ENCODE data around the gene NUDT16.

NUDT16 gene

GRCh38 chr3:131394400-131394799 lies 12.8 kb downstream of the NUDT16 start:
- in situ Hi-C loops (cut with HindIII; ENCODE audit: low pct_unique_long_range_greater_than_20kb, low sequenced_read_pairs), result no loop called here
- DNase-seq (ENCODE audit: low read depth in 1 of 2, low spot score in 1 of 2), result no peak
- TF ChIP-seq JUND (IDR thresholded peaks at IDR 0.05; ENCODE audit: low read depth), result no peak

- DNase-seq (ENCODE audit: low read depth in 1 of 2, low spot score in 1 of 2), result no peak
- no peak for TF ChIP-seq JUND (IDR thresholded peaks at IDR 0.05; ENCODE audit: low read depth)
- in situ Hi-C loops (cut with HindIII; ENCODE audit: low pct_unique_long_range_greater_than_20kb, low sequenced_read_pairs), result no loop called here
These were observed 14.6 kb downstream of the NUDT16 start for GRCh38 chr3:131396170-131396569.

GRCh38 chr3:131397889-131398288 lies 16.3 kb downstream of the NUDT16 start:
- TF ChIP-seq JUND (IDR thresholded peaks at IDR 0.05; ENCODE audit: low read depth), result no peak
- DNase-seq (ENCODE audit: low read depth in 1 of 2, low spot score in 1 of 2), result no peak
- in situ Hi-C loops (cut with HindIII; ENCODE audit: low pct_unique_long_range_greater_than_20kb, low sequenced_read_pairs), result no loop called here

- no peak for TF ChIP-seq JUND (IDR thresholded peaks at IDR 0.05; ENCODE audit: low read depth)
- in situ Hi-C loops (cut with HindIII; ENCODE audit: low pct_unique_long_range_greater_than_20kb, low sequenced_read_pairs), result no loop called here
- DNase-seq (ENCODE audit: low read depth in 1 of 2, low spot score in 1 of 2), result no peak
These were observed 20.4 kb downstream of the NUDT16 start for GRCh38 chr3:131401978-131402377.

GRCh38 chr3:131402391-131403039 lies 20.9 kb downstream of the NUDT16 start:
- no peak for TF ChIP-seq JUND (IDR thresholded peaks at IDR 0.05; ENCODE audit: low read depth)
- no peak for DNase-seq (ENCODE audit: low read depth in 1 of 2, low spot score in 1 of 2)
- in situ Hi-C loops (cut with HindIII; ENCODE audit: low pct_unique_long_range_greater_than_20kb, low sequenced_read_pairs), result no loop called here

GRCh38 chr3:131403216-131403895 lies 21.8 kb downstream of the NUDT16 start:
- no peak for DNase-seq (ENCODE audit: low read depth in 1 of 2, low spot score in 1 of 2)
- in situ Hi-C loops (cut with HindIII; ENCODE audit: low pct_unique_long_range_greater_than_20kb, low sequenced_read_pairs), result no loop called here
- no peak for TF ChIP-seq JUND (IDR thresholded peaks at IDR 0.05; ENCODE audit: low read depth)

- DNase-seq (ENCODE audit: low read depth in 1 of 2, low spot score in 1 of 2), result no peak
- in situ Hi-C loops (cut with HindIII; ENCODE audit: low pct_unique_long_range_greater_than_20kb, low sequenced_read_pairs), result no loop called here
- no peak for TF ChIP-seq JUND (IDR thresholded peaks at IDR 0.05; ENCODE audit: low read depth)
These were observed 23.8 kb downstream of the NUDT16 start for GRCh38 chr3:131405411-131405810.

GRCh38 chr3:131406274-131406673 lies 24.7 kb downstream of the NUDT16 start:
- TF ChIP-seq JUND (IDR thresholded peaks at IDR 0.05; ENCODE audit: low read depth), result no peak
- in situ Hi-C loops (cut with HindIII; ENCODE audit: low pct_unique_long_range_greater_than_20kb, low sequenced_read_pairs), result no loop called here
- no peak for DNase-seq (ENCODE audit: low read depth in 1 of 2, low spot score in 1 of 2)

- TF ChIP-seq JUND (IDR thresholded peaks at IDR 0.05; ENCODE audit: low read depth), result no peak
- DNase-seq (ENCODE audit: low read depth in 1 of 2, low spot score in 1 of 2), result no peak
- in situ Hi-C loops (cut with HindIII; ENCODE audit: low pct_unique_long_range_greater_than_20kb, low sequenced_read_pairs), result no loop called here
These were observed 36.2 kb downstream of the NUDT16 start for GRCh38 chr3:131417751-131418150.

GRCh38 chr3:131421301-131421700 lies 39.7 kb downstream of the NUDT16 start:
- in situ Hi-C loops (cut with HindIII; ENCODE audit: low pct_unique_long_range_greater_than_20kb, low sequenced_read_pairs), result no loop called here
- no peak for TF ChIP-seq JUND (IDR thresholded peaks at IDR 0.05; ENCODE audit: low read depth)
- DNase-seq (ENCODE audit: low read depth in 1 of 2, low spot score in 1 of 2), result no peak

- in situ Hi-C loops (cut with HindIII; ENCODE audit: low pct_unique_long_range_greater_than_20kb, low sequenced_read_pairs), result no loop called here
- TF ChIP-seq JUND (IDR thresholded peaks at IDR 0.05; ENCODE audit: low read depth), result no peak
- DNase-seq (ENCODE audit: low read depth in 1 of 2, low spot score in 1 of 2), result no peak
These were observed 40.5 kb downstream of the NUDT16 start for GRCh38 chr3:131421957-131422498.

- TF ChIP-seq JUND (IDR thresholded peaks at IDR 0.05; ENCODE audit: low read depth), result no peak
These were observed 45.7 kb downstream of the NUDT16 start for GRCh38 chr3:131427226-131427625.

GRCh38 chr3:131431754-131432153 lies 50.2 kb downstream of the NUDT16 start:
- in situ Hi-C loops (cut with HindIII; ENCODE audit: low pct_unique_long_range_greater_than_20kb, low sequenced_read_pairs), result no loop called here
- no peak for TF ChIP-seq JUND (IDR thresholded peaks at IDR 0.05; ENCODE audit: low read depth)
- DNase-seq (ENCODE audit: low read depth in 1 of 2, low spot score in 1 of 2), result no peak

More at GRCh38 chr3:131427226-131427625, 45.7 kb downstream of the NUDT16 start:
- DNase-seq (ENCODE audit: low read depth in 1 of 2, low spot score in 1 of 2), result no peak
- in situ Hi-C loops (cut with HindIII; ENCODE audit: low pct_unique_long_range_greater_than_20kb, low sequenced_read_pairs), result no loop called here
